HG02938 (cell line): ENCODE measurements around the gene ARHGEF10L.

Source experiments
- ATAC-seq: cut with Tn5 transposase; IDR thresholded peaks from one replicate; pipeline ENCODE4 v1.9.1; 2021; ENCODE audit warnings: mild to moderate bottlenecking, moderate library complexity; ENCODE audit not compliant: unreplicated experiment

Gene ARHGEF10L

GRCh38 chr1:17588048-17588871 is 48.8 kb downstream of the ARHGEF10L start:
- no peak for ATAC-seq

- ATAC-seq, result no peak
Observed at GRCh38 chr1:17591814-17592430, 52.4 kb downstream of the ARHGEF10L start.

- ATAC-seq, result no peak
Observed at GRCh38 chr1:17594026-17594425, 54.5 kb downstream of the ARHGEF10L start.

GRCh38 chr1:17594690-17595601 is 55.4 kb downstream of the ARHGEF10L start:
- no peak for ATAC-seq

GRCh38 chr1:17595602-17595925 is 56.1 kb downstream of the ARHGEF10L start:
- ATAC-seq, result no peak

GRCh38 chr1:17596186-17596585 is 56.7 kb downstream of the ARHGEF10L start:
- no peak for ATAC-seq

GRCh38 chr1:17596651-17597509 is 57.4 kb downstream of the ARHGEF10L start:
- no peak for ATAC-seq

- ATAC-seq, result no peak
Observed at GRCh38 chr1:17597651-17598050, 58.2 kb downstream of the ARHGEF10L start.

- no peak for ATAC-seq
Observed at GRCh38 chr1:17598251-17598650, 58.8 kb downstream of the ARHGEF10L start.

GRCh38 chr1:17599291-17599953 is 59.9 kb downstream of the ARHGEF10L start:
- no peak for ATAC-seq

- no peak for ATAC-seq
Observed at GRCh38 chr1:17599954-17600300, 60.4 kb downstream of the ARHGEF10L start.

- no peak for ATAC-seq
Observed at GRCh38 chr1:17600321-17600720, 60.8 kb downstream of the ARHGEF10L start.

GRCh38 chr1:17601643-17602382 is 62.3 kb downstream of the ARHGEF10L start:
- no peak for ATAC-seq

GRCh38 chr1:17603091-17603841 is 63.8 kb downstream of the ARHGEF10L start:
- no peak for ATAC-seq

GRCh38 chr1:17605582-17606344 is 66.3 kb downstream of the ARHGEF10L start:
- no peak for ATAC-seq

GRCh38 chr1:17606826-17607440 is 67.4 kb downstream of the ARHGEF10L start:
- ATAC-seq, result no peak
